Activated CD4-positive, alpha-beta T cell treated with anti-CD3 and anti-CD28 coated beads, Interleukin-2, amount 50 U/mL, for 1 hour (primary cell): ENCODE measurements around the gene FRRS1L.

ENCODE experiments used
- DNase-seq: peaks from one replicate; pipeline ENCODE4 v3.0.0-alpha.2; 2020

The FRRS1L gene

GRCh38 chr9:109172935-109173334, 5.9 kb upstream of the FRRS1L start:
- no peak for DNase-seq

DNA sequence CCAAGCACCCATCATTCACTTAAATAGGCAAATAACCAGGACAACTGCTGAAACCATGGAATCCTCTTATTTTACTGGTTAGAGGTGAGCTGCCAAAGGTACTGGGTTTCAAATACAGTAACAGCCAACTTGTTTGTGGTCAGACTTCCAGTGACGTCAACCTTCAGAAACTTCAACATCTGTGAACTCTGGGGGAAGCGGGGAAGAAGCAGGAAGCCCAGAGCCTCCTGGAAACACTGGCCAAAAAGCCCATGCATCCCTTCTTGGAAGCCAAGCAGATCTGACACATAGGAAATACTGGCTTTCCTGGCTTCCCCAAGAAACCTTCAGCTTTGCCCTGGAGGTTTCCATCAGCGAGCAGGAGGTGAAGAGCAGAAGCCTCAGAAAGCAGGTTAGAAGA, 4.9 kb upstream of the FRRS1L start:
- no peak for DNase-seq

GRCh38 chr9:109168170-109168569, 1.1 kb upstream of the FRRS1L start:
- DNase-seq = no peak

DNA sequence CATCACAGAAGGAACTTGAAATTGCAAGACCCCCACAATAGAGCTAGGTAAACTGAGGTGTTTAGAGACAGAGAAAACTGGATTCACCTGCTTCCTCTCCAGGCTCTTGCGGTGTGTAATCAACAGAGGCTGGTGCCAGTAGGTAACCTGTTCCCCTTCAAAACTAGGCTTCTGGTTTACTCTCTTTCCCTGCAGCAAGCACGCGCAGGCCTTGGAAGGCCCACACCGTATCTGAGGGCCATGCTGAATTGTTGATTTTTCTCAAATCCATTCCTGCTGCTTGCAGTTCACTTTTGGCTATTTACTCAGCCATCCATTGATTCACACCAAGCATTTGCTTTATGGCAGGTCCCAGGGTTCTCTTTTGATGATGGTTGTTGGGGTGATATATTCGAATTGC, 667 bp upstream of the FRRS1L start:
- DNase-seq = no peak

DNA sequence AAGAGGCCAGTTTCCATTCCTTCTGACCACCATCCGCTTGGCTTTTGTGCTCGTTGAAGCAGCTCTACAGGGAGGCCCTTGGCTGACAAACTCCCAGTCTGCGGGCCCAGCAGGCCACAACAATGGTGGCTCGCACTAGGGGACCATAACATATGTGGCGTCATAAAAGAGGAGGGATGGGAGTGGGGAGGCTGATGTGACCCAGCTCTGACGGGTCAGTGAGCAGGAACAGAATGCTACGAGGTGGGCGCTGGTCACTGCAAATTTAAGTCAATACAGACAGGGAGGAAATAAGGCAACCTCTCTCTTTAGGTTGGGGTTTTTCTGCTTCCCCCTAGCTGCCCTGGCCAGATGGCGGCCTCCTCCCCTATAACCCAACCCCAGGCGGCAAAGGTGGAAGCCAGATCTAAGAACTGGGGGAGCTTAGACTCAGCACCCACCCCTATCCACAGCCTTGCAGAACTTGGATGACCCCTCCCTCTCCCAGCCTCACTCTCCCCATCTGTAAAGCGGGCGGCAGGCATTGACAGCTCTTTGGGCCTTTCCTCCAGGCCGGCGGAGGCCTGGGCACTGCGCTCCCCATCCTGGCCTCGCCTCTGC, 778 bp downstream of the FRRS1L start:
- no peak for DNase-seq

DNA sequence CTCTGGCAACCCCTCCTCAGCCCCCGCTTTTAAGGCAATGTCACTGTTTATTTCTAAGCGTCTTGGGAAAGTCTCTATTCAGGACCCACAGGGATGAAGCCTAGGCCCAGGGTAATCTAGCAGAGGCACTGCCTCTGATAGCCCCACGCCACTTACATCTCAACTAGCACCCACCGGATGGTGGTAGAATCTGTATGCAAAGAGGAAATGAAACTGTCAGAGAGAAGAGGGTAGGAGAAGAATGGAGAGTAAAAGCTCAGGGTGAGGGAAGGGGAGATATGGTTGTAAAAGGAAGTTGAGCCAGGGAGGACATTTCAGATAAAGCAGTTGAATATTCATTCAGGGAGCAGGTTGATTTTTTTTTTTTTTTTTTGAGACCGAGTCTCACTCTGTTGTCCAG, 3.0 kb downstream of the FRRS1L start:
- DNase-seq = no peak

DNA sequence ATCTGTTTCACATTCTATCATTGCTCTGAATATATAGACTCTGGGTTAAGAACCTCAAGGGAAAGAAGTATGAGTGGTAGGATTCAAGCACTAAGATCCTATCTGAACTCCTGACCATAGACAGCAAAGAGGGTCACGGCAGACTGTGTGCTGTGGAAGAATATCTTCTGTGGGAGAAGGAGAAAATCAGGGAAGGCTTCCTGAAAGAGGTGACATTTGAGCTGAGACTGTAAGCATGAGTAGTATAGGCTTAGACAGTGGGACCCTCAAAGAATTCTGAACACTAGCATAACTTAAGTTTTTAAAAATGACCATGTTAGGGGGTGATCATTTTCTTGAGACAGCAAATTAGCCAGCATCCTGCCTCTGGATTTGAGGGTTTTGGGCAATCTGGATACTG, 3.9 kb downstream of the FRRS1L start:
- DNase-seq = no peak

- no peak for DNase-seq
Measured at GRCh38 chr9:109162677-109163076, 4.4 kb downstream of the FRRS1L start.

GRCh38 chr9:109161471-109161870, 5.6 kb downstream of the FRRS1L start:
- DNase-seq = no peak

DNA sequence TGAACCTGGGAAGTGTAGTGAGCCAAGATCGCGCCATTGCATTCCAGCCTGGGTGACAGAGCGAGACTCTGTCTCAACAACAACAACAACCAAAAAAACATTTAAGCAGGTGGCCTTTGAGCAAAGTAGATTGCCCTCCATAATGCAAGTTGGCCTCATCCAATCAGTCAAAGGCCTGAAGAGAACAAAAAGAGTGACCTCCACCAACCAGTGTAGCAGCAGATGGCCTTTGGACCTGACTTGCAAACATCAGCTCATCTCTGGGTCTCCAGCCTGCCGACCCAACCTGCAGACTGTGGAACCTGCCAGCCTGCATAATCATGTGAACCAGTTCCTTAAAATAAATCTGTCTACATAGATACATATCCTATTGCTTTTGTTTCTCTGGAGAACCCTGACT, 7.5 kb downstream of the FRRS1L start:
- no peak for DNase-seq

- DNase-seq = no peak
Measured at GRCh38 chr9:109158651-109159050, 8.4 kb downstream of the FRRS1L start.

DNA sequence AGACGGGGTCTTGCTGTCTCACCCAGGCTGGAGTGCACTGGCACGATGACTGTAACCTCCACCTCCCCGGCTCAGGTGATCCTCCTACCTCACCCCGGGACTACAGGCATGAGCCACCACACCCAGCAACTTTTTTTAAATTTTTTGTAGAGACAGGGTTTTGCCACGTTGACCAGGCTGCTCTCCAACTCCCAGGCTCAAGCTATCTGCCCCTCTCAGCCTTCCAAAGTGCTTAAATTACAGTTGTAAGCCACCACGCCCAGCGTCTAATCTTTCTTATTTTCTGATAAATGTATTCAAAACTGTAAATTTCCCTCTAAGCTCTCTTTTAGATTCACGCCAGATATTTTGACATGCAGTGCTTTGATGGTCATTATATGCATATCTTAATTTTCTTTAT, 10.3 kb downstream of the FRRS1L start:
- DNase-seq = no peak

- no peak for DNase-seq
Measured at GRCh38 chr9:109150925-109151545, 16.0 kb downstream of the FRRS1L start.

- DNase-seq = no peak
Measured at GRCh38 chr9:109149722-109150121, 17.3 kb downstream of the FRRS1L start.

GRCh38 chr9:109149089-109149488, 18.0 kb downstream of the FRRS1L start:
- no peak for DNase-seq

DNA sequence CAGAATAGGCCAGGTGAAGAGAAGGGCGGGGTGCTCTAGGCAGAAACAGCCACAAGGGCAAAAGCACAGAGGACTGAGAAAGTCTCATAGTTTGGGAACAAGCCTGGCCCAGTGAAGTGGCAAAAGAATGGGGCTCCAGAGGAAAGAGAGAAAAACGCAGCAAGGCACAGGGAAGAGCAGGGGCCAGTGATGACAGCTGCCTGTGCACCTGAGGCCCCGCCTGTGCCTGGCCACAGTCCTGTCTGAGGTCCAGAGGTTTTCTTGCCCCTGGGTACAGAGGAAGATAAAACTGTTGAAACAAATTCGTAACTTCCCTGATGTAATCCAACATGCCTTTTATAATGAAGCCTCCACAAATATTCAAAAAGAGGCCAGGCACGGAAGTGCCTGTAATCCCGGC, 22.0 kb downstream of the FRRS1L start:
- DNase-seq = no peak

DNA sequence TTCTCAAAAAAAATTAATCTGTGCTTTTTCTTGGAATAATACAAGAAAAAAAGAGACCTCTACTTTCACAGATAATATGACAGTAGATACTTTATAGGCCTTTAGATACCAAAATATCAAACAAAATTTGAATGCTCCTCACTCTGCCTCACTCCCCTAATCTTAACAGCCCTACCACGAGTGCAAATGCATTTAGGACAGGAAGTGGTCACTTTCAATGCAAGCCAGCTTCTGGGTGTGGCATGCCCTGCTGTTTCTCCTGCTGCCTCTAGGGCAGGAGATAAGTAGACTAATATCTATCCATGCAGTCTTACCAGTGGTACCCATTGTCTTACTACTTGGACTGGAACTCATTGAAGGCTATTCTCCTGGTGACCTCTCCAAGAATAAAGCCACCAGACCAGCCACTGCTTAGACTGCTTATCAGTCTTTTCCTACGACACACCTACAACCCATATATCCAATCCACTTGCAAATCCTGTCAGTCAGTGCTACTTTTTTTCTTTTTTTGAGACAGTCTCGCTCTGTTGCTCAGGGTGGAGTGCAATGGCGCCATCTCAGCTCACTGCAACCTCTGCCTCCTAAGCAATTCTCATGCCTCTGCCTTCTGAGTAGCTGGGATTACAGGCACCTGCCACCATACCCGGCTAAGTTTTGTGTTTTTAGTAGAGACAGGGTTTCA, 23.0 kb downstream of the FRRS1L start:
- DNase-seq = no peak

DNA sequence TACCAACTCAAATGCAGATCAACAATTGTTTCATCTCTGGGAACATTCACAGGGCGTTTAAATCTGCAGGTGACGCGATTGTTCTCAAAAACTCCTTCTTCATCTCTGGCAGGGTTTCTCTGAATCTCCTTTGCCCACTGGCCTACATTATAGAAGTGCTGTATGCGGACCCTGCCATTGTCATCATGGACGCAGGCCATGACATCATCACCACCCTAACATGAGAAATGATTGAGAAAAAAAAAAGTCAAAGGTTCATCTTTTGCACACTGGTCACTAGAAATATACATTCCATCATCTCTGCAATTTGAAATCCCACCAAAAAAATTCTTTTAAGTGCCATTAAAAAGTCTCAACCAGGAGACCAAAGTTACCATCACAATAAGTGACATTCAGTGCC, 25.7 kb downstream of the FRRS1L start:
- no peak for DNase-seq

DNA sequence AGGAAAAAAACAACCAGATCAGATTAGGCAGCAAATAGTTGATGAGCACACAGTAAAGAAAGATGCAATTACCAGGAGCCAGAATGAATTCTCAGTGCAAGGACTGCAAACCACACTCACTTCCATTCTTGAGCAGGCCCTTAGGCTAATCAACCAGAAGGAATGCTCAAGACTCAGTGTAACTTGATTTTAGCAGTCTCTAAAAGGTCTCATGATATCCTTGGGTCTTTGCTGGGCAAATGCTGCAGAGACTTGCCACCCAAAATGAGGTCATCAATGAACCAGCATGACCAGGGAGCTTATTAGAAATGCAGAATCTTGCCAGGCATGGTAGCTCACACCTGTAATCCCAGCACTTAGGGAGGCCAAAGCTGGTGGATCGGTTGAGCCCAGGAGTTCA, 27.2 kb downstream of the FRRS1L start:
- no peak for DNase-seq

- DNase-seq = no peak
Measured at GRCh38 chr9:109138421-109138820, 28.6 kb downstream of the FRRS1L start.

DNA sequence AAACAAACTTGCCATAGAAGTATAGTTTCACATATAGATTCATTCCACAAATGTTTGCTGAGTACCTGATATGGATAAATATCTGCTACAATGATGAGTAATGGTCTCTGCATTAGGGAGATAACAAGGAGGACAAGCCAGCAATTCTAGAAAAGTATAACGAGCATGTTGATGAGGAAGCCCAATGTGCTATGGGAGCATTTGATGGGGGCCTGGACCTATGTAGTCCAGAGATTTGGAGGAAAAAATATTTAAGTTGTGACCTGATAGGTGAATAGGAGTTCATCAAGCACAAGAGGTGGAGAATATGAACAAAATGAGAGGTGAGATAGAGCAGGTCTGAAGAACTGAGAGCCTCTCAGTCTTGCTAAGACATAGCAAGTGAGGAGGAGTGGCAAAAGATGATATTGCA, 32.9 kb downstream of the FRRS1L start:
- DNase-seq = no peak

DNA sequence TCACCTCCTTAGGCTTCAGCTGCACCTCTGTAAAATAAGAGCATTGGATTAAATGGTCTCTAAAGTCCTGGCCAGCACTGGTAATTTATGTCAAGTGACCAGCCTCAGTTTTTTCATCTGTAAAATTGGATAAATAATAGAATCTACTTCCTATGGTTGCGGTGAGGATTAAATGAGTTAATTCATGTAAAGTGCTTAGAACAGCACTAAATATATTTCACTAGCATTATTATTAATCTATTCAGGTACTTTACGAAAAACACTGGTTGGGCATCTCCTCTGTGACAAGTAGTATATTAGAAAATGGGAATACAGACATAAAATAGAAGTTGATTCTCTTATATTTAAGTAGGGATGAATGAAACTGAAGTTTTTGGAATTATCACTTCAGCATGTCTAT, 33.5 kb downstream of the FRRS1L start:
- DNase-seq = no peak

- DNase-seq = no peak
Measured at GRCh38 chr9:109132567-109133021, 34.5 kb downstream of the FRRS1L start.

GRCh38 chr9:109129470-109130197, 37.4 kb downstream of the FRRS1L start:
- DNase-seq = no peak
